HG03097 (cell line): ENCODE results near the gene BACH2.
"Not testable (repeated sequence)": the region's sequence is repeated elsewhere in the genome, so short reads cannot be mapped to it uniquely, and the experiment has no call there.

Experiments used
- ATAC-seq: cut with Tn5 transposase; IDR thresholded peaks from one replicate; pipeline ENCODE4 v1.9.1; 2021; ENCODE audit not compliant: unreplicated experiment, low FRiP score

BACH2 gene

GRCh38 chr6:90079560-90080490 is 216.8 kb downstream of the BACH2 start:
- no peak for ATAC-seq

GRCh38 chr6:90078513-90079289 is 217.9 kb downstream of the BACH2 start:
- ATAC-seq: no peak

GRCh38 chr6:90076511-90077415 is 219.9 kb downstream of the BACH2 start:
- ATAC-seq: no peak

- ATAC-seq: no peak
These were observed 222.3 kb downstream of the BACH2 start for GRCh38 chr6:90074161-90074850.

- no peak for ATAC-seq
These were observed 223.6 kb downstream of the BACH2 start for GRCh38 chr6:90072935-90073464.

GRCh38 chr6:90072501-90072900 is 224.1 kb downstream of the BACH2 start:
- no peak for ATAC-seq

- ATAC-seq: no peak
These were observed 227.7 kb downstream of the BACH2 start for GRCh38 chr6:90068703-90069523.

- no peak for ATAC-seq
These were observed 228.4 kb downstream of the BACH2 start for GRCh38 chr6:90068264-90068663.

GRCh38 chr6:90066697-90067096 is 229.9 kb downstream of the BACH2 start:
- ATAC-seq: no peak

GRCh38 chr6:90065173-90065572 is 231.5 kb downstream of the BACH2 start:
- no peak for ATAC-seq

- ATAC-seq: no peak
These were observed 234.0 kb downstream of the BACH2 start for GRCh38 chr6:90062667-90063066.

GRCh38 chr6:90062051-90062450 is 234.6 kb downstream of the BACH2 start:
- no peak for ATAC-seq

- ATAC-seq: not testable (repeated sequence)
These were observed 237.5 kb downstream of the BACH2 start for GRCh38 chr6:90059178-90059577.

GRCh38 chr6:90055924-90056323 is 240.7 kb downstream of the BACH2 start:
- ATAC-seq: not testable (repeated sequence)

GRCh38 chr6:90054193-90054592 is 242.4 kb downstream of the BACH2 start:
- not testable (repeated sequence) for ATAC-seq

- no peak for ATAC-seq
These were observed 243.0 kb downstream of the BACH2 start for GRCh38 chr6:90053614-90054013.

- no peak for ATAC-seq
These were observed 247.3 kb downstream of the BACH2 start for GRCh38 chr6:90049295-90049694.

- no peak for ATAC-seq
These were observed 248.3 kb downstream of the BACH2 start for GRCh38 chr6:90048206-90048967.
